Measurements from ENCODE around the gene C17orf114.
A peak's percentile ranks its signal among the peaks of the same experiment; 100 is the strongest.

Gene C17orf114

DNA sequence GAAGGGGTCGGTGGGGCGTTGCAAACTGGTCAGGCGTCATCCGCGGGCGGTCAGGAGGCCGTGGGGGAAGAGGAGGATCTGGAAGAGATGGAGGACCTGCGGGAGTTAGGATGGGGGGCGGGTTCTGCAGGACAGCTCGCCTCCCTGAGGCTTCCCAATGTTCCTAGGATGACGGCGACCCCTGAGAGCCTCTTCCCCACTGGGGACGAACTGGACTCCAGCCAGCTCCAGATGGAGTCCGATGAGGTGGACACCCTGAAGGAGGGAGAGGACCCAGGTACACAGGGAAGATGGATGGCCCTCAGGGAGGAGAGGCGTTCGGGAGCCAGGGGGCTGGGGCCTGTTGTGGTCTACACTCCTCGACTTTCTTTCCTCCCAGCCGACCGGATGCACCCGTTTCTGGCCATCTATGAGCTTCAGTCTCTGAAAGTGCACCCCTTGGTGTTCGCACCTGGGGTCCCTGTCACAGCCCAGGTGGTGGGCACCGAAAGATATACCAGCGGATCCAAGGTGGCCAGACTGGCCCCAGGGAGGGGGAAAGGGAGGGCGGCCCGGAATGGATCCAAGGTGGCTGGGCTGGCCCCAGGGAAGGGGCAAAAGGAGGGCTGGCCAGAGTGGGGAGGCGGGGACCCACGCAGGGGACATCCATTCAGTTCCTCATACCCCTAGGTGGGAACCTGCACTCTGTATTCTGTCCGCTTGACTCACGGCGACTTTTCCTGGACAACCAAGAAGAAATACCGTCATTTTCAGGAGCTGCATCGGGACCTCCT is 5.7 kb upstream of the C17orf114 start:
- Histone ChIP-seq H3K9me3 (no peaks in the 10 kb centered on the region), H3K4me1 (peaks cover 14 to 55% (median 21%) of the 10 kb centered on the region in 3 donors), H3K36me3 (peaks cover 0 to 35% (median 11%) of the 10 kb centered on the region in 3 donors), H3K27ac (peak overlapping the region; percentile 78 to 92 (median 89)), H3K27me3 (no peaks in the 10 kb centered on the region), H3K4me3 (peak overlapping the region; percentile 65 to 76 (median 71))
- WGBS, 2 donors: 11 to 24% methylated on average over 18 to 19 of the region's 32 CpGs
- intact Hi-C loops (cut with DNase I): no loop called here
- DNase-seq: no peak
- TF ChIP-seq, protein P1, sequence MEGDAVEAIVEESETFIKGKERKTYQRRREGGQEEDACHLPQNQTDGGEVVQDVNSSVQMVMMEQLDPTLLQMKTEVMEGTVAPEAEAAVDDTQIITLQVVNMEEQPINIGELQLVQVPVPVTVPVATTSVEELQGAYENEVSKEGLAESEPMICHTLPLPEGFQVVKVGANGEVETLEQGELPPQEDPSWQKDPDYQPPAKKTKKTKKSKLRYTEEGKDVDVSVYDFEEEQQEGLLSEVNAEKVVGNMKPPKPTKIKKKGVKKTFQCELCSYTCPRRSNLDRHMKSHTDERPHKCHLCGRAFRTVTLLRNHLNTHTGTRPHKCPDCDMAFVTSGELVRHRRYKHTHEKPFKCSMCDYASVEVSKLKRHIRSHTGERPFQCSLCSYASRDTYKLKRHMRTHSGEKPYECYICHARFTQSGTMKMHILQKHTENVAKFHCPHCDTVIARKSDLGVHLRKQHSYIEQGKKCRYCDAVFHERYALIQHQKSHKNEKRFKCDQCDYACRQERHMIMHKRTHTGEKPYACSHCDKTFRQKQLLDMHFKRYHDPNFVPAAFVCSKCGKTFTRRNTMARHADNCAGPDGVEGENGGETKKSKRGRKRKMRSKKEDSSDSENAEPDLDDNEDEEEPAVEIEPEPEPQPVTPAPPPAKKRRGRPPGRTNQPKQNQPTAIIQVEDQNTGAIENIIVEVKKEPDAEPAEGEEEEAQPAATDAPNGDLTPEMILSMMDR (IDR thresholded peaks at IDR 0.05): no peak
- TF ChIP-seq POLR2A (IDR thresholded peaks at IDR 0.05): no peak

DNA sequence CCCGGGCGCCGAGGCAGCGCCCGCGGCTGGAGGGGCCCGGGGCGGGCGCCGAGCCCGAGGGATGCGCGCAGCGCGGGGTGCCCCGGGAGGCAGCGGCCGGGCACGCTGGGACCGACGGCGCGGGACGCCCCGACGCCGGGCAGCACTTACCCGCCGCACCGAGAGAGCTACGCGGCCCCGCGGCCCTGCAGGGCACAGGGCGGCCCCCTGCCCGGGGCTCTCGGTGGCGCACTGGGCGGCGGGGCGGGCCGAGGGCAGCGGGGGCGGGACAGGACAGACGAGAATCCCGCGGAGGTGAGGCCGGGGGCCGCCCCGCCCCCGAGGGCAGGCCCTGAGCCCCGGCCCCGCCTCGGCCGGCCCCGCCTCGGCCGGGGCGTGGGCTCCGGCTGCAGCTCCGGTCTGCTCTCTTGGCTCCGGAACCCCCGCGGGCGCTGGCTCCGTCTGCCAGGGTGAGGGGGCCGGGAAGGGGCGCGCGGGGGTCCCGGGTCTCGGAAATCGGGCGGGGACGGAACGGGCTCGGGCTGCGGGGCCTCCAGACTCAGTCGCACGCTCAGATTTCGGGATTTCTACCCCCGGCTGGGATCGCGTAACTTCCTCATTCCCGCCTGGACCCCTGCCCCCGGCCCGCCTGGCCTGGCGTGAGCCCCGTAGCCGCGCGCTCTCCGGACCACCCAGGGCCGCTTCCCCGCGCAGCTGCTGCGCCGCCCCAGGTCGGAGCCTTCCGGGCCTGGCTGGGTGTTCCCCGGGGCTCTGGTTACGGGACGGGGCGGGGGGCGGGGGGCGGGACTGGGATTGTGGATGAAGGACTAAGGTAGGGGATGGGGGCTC is 4.9 kb upstream of the C17orf114 start, which contains the start of gene PLD2:
PLD2 (plus strand) TSS at position 376 of the 828 bp plus-strand sequence. CDS start 621 bp downstream, outside the sequence.
- H3K4me1 ChIP-seq: peaks cover 14 to 51% (median 21%) of the 10 kb centered on the region in 3 donors
- peak within 1 kb of the TSS; percentile 78 to 92 (median 89) for H3K27ac ChIP-seq
- no peaks in the 10 kb centered on the region for H3K9me3 ChIP-seq
- intact Hi-C loops (cut with DNase I): no loop called here
- peaks cover 0 to 34% (median 11%) of the 10 kb centered on the region in 3 donors for H3K36me3 ChIP-seq
- peak within 1 kb of the TSS; percentile 65 to 76 (median 71) for H3K4me3 ChIP-seq
- peak in 2 of 4 donors; percentile 14 to 83 for TF ChIP-seq POLR2A (IDR thresholded peaks at IDR 0.05)
- TF ChIP-seq, protein P1 (IDR thresholded peaks at IDR 0.05): no peak
- DNase-seq: peak; percentile 28
- H3K27me3 ChIP-seq: no peaks in the 10 kb centered on the region
- WGBS, 2 donors: 0% methylated on average over 1 of the region's 106 CpGs; no CpG with 5 or more reads in 1 of the 2 donors

DNA sequence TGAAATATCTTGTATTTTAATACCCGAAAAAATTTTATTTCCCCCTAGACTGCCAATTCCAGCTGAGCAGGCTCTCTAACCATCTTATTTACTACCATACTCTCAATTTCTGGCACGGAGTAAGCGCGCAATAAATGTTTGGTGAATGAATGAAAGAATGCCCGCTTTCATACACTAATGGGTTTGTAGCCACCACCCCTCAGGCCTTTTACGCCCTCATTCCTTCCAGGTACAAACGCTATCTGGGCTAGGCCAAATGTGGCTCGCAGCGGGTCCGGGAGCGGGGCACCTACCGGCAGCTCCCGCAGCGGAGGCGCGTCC is 4.3 kb upstream of the C17orf114 start:
- Histone ChIP-seq H3K36me3 (peaks cover 0 to 28% (median 11%) of the 10 kb centered on the region in 3 donors), H3K27me3 (no peaks in the 10 kb centered on the region), H3K27ac (peak overlapping the region; percentile 35 to 92 (median 82)), H3K9me3 (no peaks in the 10 kb centered on the region), H3K4me3 (peak overlapping the region; percentile 65 to 76 (median 71)), H3K4me1 (peaks cover 14 to 51% (median 21%) of the 10 kb centered on the region in 3 donors)
- intact Hi-C loops (cut with DNase I): no loop called here
- TF ChIP-seq POLR2A (IDR thresholded peaks at IDR 0.05): no peak
- TF ChIP-seq, protein P1 (IDR thresholded peaks at IDR 0.05): no peak
- WGBS, 2 donors: 6 to 17% methylated on average over 5 to 6 of the region's 16 CpGs
- DNase-seq: no peak

DNA sequence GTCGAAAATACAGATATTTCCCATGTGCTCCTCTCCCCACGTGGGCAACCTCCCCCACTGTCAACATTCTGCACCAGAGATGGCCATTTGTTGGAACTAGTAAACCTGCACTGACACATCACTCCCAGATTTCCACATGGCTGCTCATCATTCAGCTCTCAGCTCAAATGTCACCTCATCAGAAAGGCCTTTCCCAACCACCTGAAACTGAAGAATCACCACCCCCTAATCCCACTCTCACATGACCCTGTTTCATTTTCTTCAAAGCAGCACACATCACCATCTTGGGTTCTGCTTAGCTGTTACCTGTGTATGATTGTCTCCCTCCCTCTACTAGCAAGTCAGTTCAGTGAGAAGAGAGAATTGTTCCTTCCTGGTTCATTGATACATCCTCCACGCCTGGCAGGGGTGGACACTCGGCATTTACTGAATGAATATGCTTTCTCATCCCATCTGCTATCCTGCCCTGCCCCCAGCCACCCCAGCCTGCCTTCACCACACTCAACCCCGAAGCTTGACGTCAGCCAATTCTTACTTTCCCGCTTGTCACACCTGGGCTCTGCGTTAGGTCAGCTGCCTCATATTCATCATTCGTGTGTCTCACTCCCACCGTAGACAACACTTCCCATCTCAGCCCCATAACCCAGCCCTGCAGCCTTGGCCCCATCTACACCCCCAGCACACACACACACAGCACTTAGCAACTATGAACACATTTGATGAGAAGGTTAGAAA is 1.5 kb downstream of the C17orf114 start:
- no peak overlapping the region for H3K27ac ChIP-seq
- no peak for TF ChIP-seq POLR2A (IDR thresholded peaks at IDR 0.05)
- TF ChIP-seq, protein P1 (IDR thresholded peaks at IDR 0.05): no peak
- WGBS, 2 donors: 74 to 87% methylated on average over 10 of the region's 10 CpGs
- H3K9me3 ChIP-seq: no peaks in the 10 kb centered on the region
- intact Hi-C loops (cut with DNase I): no loop called here
- H3K4me3 ChIP-seq: no peak overlapping the region
- peaks cover 0 to 28% (median 8%) of the 10 kb centered on the region in 3 donors for H3K36me3 ChIP-seq
- peaks cover 4 to 18% (median 8%) of the 10 kb centered on the region in 3 donors for H3K4me1 ChIP-seq
- DNase-seq: no peak
- H3K27me3 ChIP-seq: no peaks in the 10 kb centered on the region
